Esophagus muscularis mucosa (tissue), 4 donors: ENCODE measurements around the gene FRRS1. TPM values are rescaled to one million over a fixed set of nuclear protein-coding genes. Genes with fewer than 3 reads are reported as not detected.

Experiments used
- DNase-seq: peaks from one replicate; pipeline ENCODE4 v3.0.0-alpha.2; 2017; ENCODE audit errors: extremely low spot score
- H3K27ac ChIP-seq, 4 donors: fragments of 200-600 bp; sonication (generic); replicated peaks in 1 of 4; 1 replicate in 3 of 4; 2 replicates in 1 of 4; pipeline ENCODE4 v1.5.1; 2016 to 2019; ENCODE audit warnings: mild to moderate bottlenecking in 1 of 4
- H3K27me3 ChIP-seq, 4 donors: fragments of 200-600 bp; sonication (generic); one replicate each; pipeline versions ENCODE4 v1.5.1 to v1.6.0; 2016 to 2019
- H3K36me3 ChIP-seq, 4 donors: fragments of 200-600 bp; sonication (generic); one replicate each; pipeline ENCODE4 v1.5.1; 2016 to 2019
- H3K4me1 ChIP-seq, 4 donors: fragments of 200-600 bp; sonication (generic); one replicate each; pipeline ENCODE4 v1.5.1; 2016 to 2019
- H3K4me3 ChIP-seq, 4 donors: fragments of 200-600 bp; sonication (generic); 1 replicate in 2 of 4; 2 replicates in 2 of 4; pipeline ENCODE4 v1.5.1; 2016 to 2019; ENCODE audit warnings: mild to moderate bottlenecking in 4 of 4, moderate library complexity in 1 of 4
- H3K9me3 ChIP-seq, 4 donors: fragments of 200-600 bp; sonication (generic); 1 replicate in 3 of 4; 2 replicates in 1 of 4; pipeline ENCODE4 v1.5.1; 2016 to 2019
- EP300 ChIP-seq: sonication (generic); formaldehyde crosslinking; IDR thresholded peaks from one replicate; pipeline ENCODE4 v1.6.1; 2017; ENCODE audit warnings: antibody characterized with exemption
- POLR2A ChIP-seq: fragments of 450-650 bp; IDR thresholded peaks from one replicate; pipeline ENCODE4 v1.6.1; 2017; ENCODE audit warnings: antibody characterized with exemption, moderate library complexity, mild to moderate bottlenecking, low read depth
- POLR2AphosphoS5 ChIP-seq, 2 donors: sonication (generic); formaldehyde crosslinking; IDR thresholded peaks; one replicate each; pipeline ENCODE4 v1.6.1; 2017; ENCODE audit warnings: antibody characterized with exemption in 2 of 2
- WGBS: methylation state at CpG from one replicate; pipeline ENCODE4 v1.1.5; 2018; 5-methylcytosine and 5-hydroxymethylcytosine counted together
- intact Hi-C: fragments of 100-400 bp; cut with DNase I; formaldehyde crosslinking; loops from one replicate; pipeline ENCODE4 v1.15.1; 2023
- total RNA-seq, 4 donors: library from RNA; depleted of rRNA; stranded (reverse); fragments of >200 nt; gene quantifications; one replicate each; pipeline versions ENCODE4 v1.1.0 to v1.2.1, GENCODE V29; 2016
- TF ChIP-seq, protein P1 (sequence below), 3 experiments: fragments of 200-600 bp in 2 of 3; fragments of 450-650 bp in 1 of 3; sonication (generic) in 2 of 3; IDR thresholded peaks; one replicate each; pipeline ENCODE4 v1.5.1; 2017 to 2019; ENCODE audit warnings: antibody characterized with exemption in 3 of 3, mild to moderate bottlenecking in 2 of 3, moderate library complexity in 1 of 3

FRRS1 gene
- total RNA-seq, 4 donors from 2014 or later, result 3.0 to 5.0 (median 3.2) TPM

DNA sequence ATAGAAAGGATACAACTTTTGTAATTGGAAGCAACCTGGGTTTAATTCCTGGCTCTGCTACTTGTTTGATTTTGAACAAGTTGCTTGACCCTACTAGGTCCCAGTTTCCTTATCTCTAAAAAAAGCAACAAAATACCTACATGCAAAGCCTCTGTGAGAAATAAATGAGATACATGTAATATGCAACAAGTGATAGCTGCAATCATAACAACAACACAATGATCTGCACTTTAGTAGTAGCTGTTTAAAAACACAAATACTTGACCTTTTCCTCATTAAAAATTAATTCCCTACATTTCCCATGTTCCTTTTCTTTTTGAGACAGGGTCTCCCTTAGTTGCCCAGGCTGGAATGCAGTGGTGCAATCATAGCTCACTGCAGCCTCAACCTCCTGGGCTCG is 40.0 kb downstream of the FRRS1 start:
- DNase-seq, result no peak
- intact Hi-C loops, result no loop called here
- TF ChIP-seq EP300, result no peak
- TF ChIP-seq POLR2AphosphoS5 (IDR thresholded peaks at IDR 0.05), result no peak
- TF ChIP-seq, protein P1, sequence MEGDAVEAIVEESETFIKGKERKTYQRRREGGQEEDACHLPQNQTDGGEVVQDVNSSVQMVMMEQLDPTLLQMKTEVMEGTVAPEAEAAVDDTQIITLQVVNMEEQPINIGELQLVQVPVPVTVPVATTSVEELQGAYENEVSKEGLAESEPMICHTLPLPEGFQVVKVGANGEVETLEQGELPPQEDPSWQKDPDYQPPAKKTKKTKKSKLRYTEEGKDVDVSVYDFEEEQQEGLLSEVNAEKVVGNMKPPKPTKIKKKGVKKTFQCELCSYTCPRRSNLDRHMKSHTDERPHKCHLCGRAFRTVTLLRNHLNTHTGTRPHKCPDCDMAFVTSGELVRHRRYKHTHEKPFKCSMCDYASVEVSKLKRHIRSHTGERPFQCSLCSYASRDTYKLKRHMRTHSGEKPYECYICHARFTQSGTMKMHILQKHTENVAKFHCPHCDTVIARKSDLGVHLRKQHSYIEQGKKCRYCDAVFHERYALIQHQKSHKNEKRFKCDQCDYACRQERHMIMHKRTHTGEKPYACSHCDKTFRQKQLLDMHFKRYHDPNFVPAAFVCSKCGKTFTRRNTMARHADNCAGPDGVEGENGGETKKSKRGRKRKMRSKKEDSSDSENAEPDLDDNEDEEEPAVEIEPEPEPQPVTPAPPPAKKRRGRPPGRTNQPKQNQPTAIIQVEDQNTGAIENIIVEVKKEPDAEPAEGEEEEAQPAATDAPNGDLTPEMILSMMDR (IDR thresholded peaks at IDR 0.05), result no peak
- TF ChIP-seq POLR2A, result no peak

DNA sequence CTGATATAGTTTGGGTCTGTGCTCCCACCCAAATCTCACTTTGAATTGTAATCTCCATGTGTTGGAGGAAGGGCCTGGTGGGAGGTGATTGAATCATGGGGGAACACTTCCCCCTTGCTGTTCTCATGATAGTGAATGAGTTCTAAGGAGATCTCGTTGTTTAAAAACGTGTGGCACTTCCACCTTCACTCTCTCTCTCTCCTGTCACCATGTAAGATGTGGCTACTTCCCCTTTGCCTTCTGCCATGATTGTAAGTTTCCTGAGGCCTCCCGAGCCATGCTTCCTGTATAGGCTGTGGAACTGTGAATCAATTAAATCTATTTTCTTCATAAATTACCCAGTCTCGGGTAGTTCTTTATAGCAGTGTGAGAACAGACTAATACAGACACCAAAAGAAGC is 40.4 kb downstream of the FRRS1 start:
- Histone ChIP-seq H3K27ac (no peak overlapping the region), H3K4me1 (peaks cover 0 to 6% (median 0%) of the 10 kb centered on the region in 4 donors), H3K4me3 (no peak overlapping the region), H3K27me3 (no peaks in the 10 kb centered on the region), H3K36me3 (peaks cover 0 to 2% (median 0%) of the 10 kb centered on the region in 4 donors), H3K9me3 (no peaks in the 10 kb centered on the region)
- intact Hi-C loops, result no loop called here
- DNase-seq, result no peak
- TF ChIP-seq, protein P1 (IDR thresholded peaks at IDR 0.05), result no peak
- TF ChIP-seq EP300, result no peak
- WGBS, result 71% methylated on average over 4 of the region's 4 CpGs

More for the DNA sequence above, 40.0 kb downstream of the FRRS1 start:
- Histone ChIP-seq H3K4me1 (peaks cover 0 to 6% (median 0%) of the 10 kb centered on the region in 4 donors), H3K9me3 (no peaks in the 10 kb centered on the region), H3K36me3 (peaks cover 0 to 2% (median 0%) of the 10 kb centered on the region in 4 donors), H3K27ac (no peak overlapping the region), H3K27me3 (no peaks in the 10 kb centered on the region), H3K4me3 (no peak overlapping the region)
- WGBS, result 100% methylated on average over 1 of the region's 1 CpG

DNA sequence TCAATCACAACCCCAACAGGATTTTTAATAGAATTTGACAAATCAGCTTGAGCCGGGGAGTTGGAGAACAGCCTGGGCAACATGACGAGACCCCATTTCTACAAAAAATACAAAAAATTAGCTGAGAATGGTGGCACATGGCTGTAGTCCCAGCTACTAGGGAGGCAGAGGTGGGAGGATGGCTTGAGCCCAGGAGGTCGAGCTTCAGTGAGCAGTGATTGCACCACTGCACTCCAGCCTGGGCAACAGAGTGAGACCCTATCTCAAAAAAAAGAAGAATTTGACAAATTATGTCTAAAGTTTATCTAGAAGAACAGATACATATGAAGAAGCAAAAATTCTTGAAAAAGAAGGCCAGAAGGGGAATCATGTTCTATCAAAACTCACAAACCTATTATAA is 43.2 kb downstream of the FRRS1 start:
- WGBS, result 100% methylated on average over 3 of the region's 3 CpGs
- DNase-seq, result no peak
- H3K27me3 ChIP-seq, result no peaks in the 10 kb centered on the region
- H3K9me3 ChIP-seq, result no peaks in the 10 kb centered on the region
- peaks cover 0 to 4% (median 0%) of the 10 kb centered on the region in 4 donors for H3K4me1 ChIP-seq
- intact Hi-C loops, result no loop called here
- no peak overlapping the region for H3K4me3 ChIP-seq
- H3K27ac ChIP-seq, result no peak overlapping the region
- TF ChIP-seq POLR2AphosphoS5 (IDR thresholded peaks at IDR 0.05) (no peak), POLR2A (no peak), EP300 (no peak)
- TF ChIP-seq, protein P1 (IDR thresholded peaks at IDR 0.05), result no peak
- H3K36me3 ChIP-seq, result peaks cover 0 to 14% (median 5%) of the 10 kb centered on the region in 4 donors

DNA sequence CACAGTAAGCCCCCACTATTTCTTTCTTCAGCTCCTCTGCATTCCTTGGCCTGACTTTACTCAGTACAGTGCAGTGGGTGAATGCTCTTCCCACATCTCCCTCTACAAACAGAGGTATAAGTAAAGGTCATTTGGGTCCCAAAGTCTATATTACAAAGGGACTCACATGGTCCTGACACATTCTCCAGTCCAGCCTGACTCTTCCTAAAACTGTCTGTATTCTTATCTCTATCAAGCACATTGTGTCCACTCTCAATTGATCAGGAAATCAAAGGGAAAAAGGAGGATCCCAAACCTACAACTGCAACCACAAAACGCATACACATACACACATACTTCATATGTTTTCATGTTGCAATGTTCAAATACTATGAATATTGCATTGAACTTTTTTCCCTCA is 49.4 kb downstream of the FRRS1 start:
- H3K4me3 ChIP-seq, result no peak overlapping the region
- H3K9me3 ChIP-seq, result no peaks in the 10 kb centered on the region
- intact Hi-C loops, result no loop called here
- no peak for DNase-seq
- no peaks in the 10 kb centered on the region for H3K4me1 ChIP-seq
- H3K27me3 ChIP-seq, result no peaks in the 10 kb centered on the region
- no peak overlapping the region for H3K27ac ChIP-seq
- peaks cover 0 to 34% (median 14%) of the 10 kb centered on the region in 4 donors for H3K36me3 ChIP-seq
- 96% methylated on average over 1 of the region's 1 CpG for WGBS
- TF ChIP-seq, protein P1 (IDR thresholded peaks at IDR 0.05), result no peak
- TF ChIP-seq POLR2A (no peak), POLR2AphosphoS5 (IDR thresholded peaks at IDR 0.05) (no peak), EP300 (no peak)

DNA sequence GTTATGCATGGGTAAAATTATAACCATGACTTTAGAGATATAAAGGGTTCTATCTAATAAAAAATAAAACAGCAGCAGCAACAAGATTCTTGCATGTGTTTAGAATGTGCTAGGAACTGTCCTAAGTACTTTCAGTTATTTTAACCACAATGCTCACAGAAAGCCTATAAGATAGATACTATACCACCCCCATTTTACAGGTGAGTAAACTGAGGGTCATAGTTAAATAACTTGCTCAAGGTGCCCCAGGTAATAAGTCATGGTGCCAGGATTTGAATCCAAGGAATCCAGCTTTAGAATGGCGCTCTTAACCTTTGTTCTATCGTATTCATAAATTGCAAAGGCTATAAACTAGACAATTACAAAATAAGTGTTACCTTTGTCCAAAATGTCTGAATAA is 53.4 kb downstream of the FRRS1 start:
- no peaks in the 10 kb centered on the region for H3K27me3 ChIP-seq
- peaks cover 0 to 48% (median 20%) of the 10 kb centered on the region in 4 donors for H3K36me3 ChIP-seq
- H3K4me1 ChIP-seq, result no peaks in the 10 kb centered on the region
- WGBS, result 100% methylated on average over 2 of the region's 2 CpGs
- no peak overlapping the region for H3K27ac ChIP-seq
- no peak for DNase-seq
- TF ChIP-seq, protein P1 (IDR thresholded peaks at IDR 0.05), result no peak
- TF ChIP-seq EP300 (no peak), POLR2A (no peak), POLR2AphosphoS5 (IDR thresholded peaks at IDR 0.05) (no peak)
- intact Hi-C loops, result loop anchor here (5.0 kb wide), 1 partner anchor 531 kb away; no protein-coding TSS in a partner anchor
- H3K4me3 ChIP-seq, result no peak overlapping the region
- H3K9me3 ChIP-seq, result no peaks in the 10 kb centered on the region
